ENCODE results near the gene KCNMA1.

- no peak for TF ChIP-seq USF2 (IDR thresholded peaks at IDR 0.05; ENCODE audit: borderline replicate concordance, low read depth, low read length)
- no peak for TF ChIP-seq POLR2A (IDR thresholded peaks at IDR 0.05; ENCODE audit: low read depth, low read length)
- no peak for TF ChIP-seq HSF1 (IDR thresholded peaks at IDR 0.05; ENCODE audit: low read depth, low read length)
Observed at GRCh38 chr10:77537071-77537470, 100.5 kb downstream of the KCNMA1 start.
